H9 (cell line): ENCODE measurements around the gene HDAC7. TPM values are rescaled to one million over a fixed set of nuclear protein-coding genes. Genes with fewer than 3 reads are reported as not detected.

Experiments used
- DNase-seq: peaks from one replicate; pipeline ENCODE4 v3.0.0-alpha.2; 2017
- H2AFZ ChIP-seq: one replicate; pipeline ENCODE4 v1.6.1; 2013; ENCODE audit warnings: mild to moderate bottlenecking, low read length, control low read depth, moderate library complexity
- H2AK5ac ChIP-seq: 2 replicates; pipeline ENCODE4 v1.6.1; 2013; ENCODE audit warnings: low read length, control low read depth, mixed read lengths; ENCODE audit not compliant: insufficient read length
- H2BK120ac ChIP-seq: one replicate; pipeline ENCODE4 v1.6.1; 2013; ENCODE audit warnings: low read depth, mild to moderate bottlenecking, low read length, control low read depth, inconsistent platforms; ENCODE audit not compliant: poor library complexity, severe bottlenecking
- H2BK12ac ChIP-seq: 2 replicates; pipeline ENCODE4 v1.6.1; 2013; ENCODE audit warnings: low read length, control low read depth, mixed read lengths, low read depth; ENCODE audit not compliant: insufficient read length
- H2BK15ac ChIP-seq: 2 replicates; pipeline ENCODE4 v1.6.1; 2013; ENCODE audit warnings: low read depth, low read length, control low read depth
- H2BK20ac ChIP-seq: one replicate; pipeline ENCODE4 v1.6.1; 2013; ENCODE audit warnings: low read depth, mild to moderate bottlenecking, low read length, control low read depth, inconsistent platforms; ENCODE audit not compliant: poor library complexity, severe bottlenecking
- H2BK5ac ChIP-seq: 2 replicates; pipeline ENCODE4 v1.6.1; 2013; ENCODE audit warnings: low read length, control low read depth, mixed read lengths; ENCODE audit not compliant: insufficient read length
- H3K14ac ChIP-seq: 2 replicates; pipeline ENCODE4 v1.6.1; 2013; ENCODE audit warnings: low read length, control low read depth; ENCODE audit not compliant: insufficient read depth
- H3K18ac ChIP-seq: 2 replicates; pipeline ENCODE4 v1.6.1; 2013; ENCODE audit warnings: low read depth, mild to moderate bottlenecking, mixed read lengths, low read length, control low read depth; ENCODE audit not compliant: insufficient read length
- H3K23ac ChIP-seq: 2 replicates; pipeline ENCODE4 v1.6.1; 2013; ENCODE audit warnings: low read length, control low read depth, mixed read lengths, low read depth; ENCODE audit not compliant: insufficient read length
- H3K23me2 ChIP-seq: 2 replicates; pipeline ENCODE4 v1.6.1; 2013; ENCODE audit warnings: low read depth, mild to moderate bottlenecking, mixed read lengths, low read length, control low read depth; ENCODE audit not compliant: insufficient read length, poor library complexity, severe bottlenecking
- H3K27ac ChIP-seq: 2 replicates; pipeline ENCODE4 v1.5.1; 2013; ENCODE audit warnings: low read length, control low read depth, mixed read lengths, low read depth; ENCODE audit not compliant: insufficient read length
- H3K27me3 ChIP-seq: 2 replicates; pipeline ENCODE4 v1.6.1; 2013; ENCODE audit warnings: low read length, control low read depth, inconsistent platforms; ENCODE audit not compliant: insufficient read depth
- H3K4ac ChIP-seq: 2 replicates; pipeline ENCODE4 v1.6.1; 2013; ENCODE audit warnings: low read depth, mild to moderate bottlenecking, control low read depth, inconsistent platforms, low read length, moderate library complexity
- H3K4me1 ChIP-seq: 2 replicates; pipeline ENCODE4 v1.6.1; 2013; ENCODE audit warnings: low read length, control low read depth, inconsistent platforms; ENCODE audit not compliant: insufficient read depth
- H3K4me2 ChIP-seq: 2 replicates; pipeline ENCODE4 v1.6.1; 2013; ENCODE audit warnings: low read length, control low read depth, mixed read lengths; ENCODE audit not compliant: insufficient read length, insufficient read depth
- H3K56ac ChIP-seq: 2 replicates; pipeline ENCODE4 v1.6.1; 2013; ENCODE audit warnings: low read depth, mild to moderate bottlenecking, mixed read lengths, low read length, control low read depth; ENCODE audit not compliant: insufficient read length
- H3K79me1 ChIP-seq: 2 replicates; pipeline ENCODE4 v1.6.1; 2013; ENCODE audit warnings: low read depth, mild to moderate bottlenecking, moderate library complexity, low read length, control low read depth, inconsistent platforms; ENCODE audit not compliant: insufficient read depth, poor library complexity, severe bottlenecking
- H3K79me2 ChIP-seq: 2 replicates; pipeline ENCODE4 v1.6.1; 2013; ENCODE audit warnings: low read length, control low read depth, inconsistent platforms; ENCODE audit not compliant: insufficient read depth
- H3K9ac ChIP-seq: 2 replicates; pipeline ENCODE4 v1.6.1; 2013; ENCODE audit warnings: low read length, control low read depth, mixed read lengths; ENCODE audit not compliant: insufficient read length; ENCODE audit errors: extremely low read depth
- H3K9me3 ChIP-seq: one replicate; pipeline ENCODE4 v1.6.1; 2013; ENCODE audit warnings: low read depth, low read length, inconsistent platforms; ENCODE audit not compliant: control insufficient read depth
- H3T11ph ChIP-seq: one replicate; pipeline ENCODE4 v1.6.1; 2013; ENCODE audit warnings: mild to moderate bottlenecking, low read length, control low read depth, inconsistent platforms
- H4K20me1 ChIP-seq: one replicate; pipeline ENCODE4 v1.6.1; 2013; ENCODE audit not compliant: control insufficient read depth, insufficient read length, insufficient read depth
- H4K5ac ChIP-seq: 2 replicates; pipeline ENCODE4 v1.6.1; 2013; ENCODE audit warnings: low read depth, mild to moderate bottlenecking, mixed read lengths, low read length, control low read depth; ENCODE audit not compliant: insufficient read length
- H4K8ac ChIP-seq: replicated peaks from 2 replicates; pipeline ENCODE4 v1.6.1; 2013; ENCODE audit warnings: low read length, control low read depth, mixed read lengths, low read depth; ENCODE audit not compliant: insufficient read length
- H4K91ac ChIP-seq: 2 replicates; pipeline ENCODE4 v1.6.1; 2013; ENCODE audit warnings: low read depth, mild to moderate bottlenecking, moderate library complexity, mixed read lengths, low read length, control low read depth; ENCODE audit not compliant: insufficient read length
- H3K27ac Mint-ChIP-seq, 3 experiments: 2 replicates in 2 of 3; 3 replicates in 1 of 3; pipeline ENCODE4 v1.8.0; 2020 to 2021; ENCODE audit warnings: mixed read lengths in 3 of 3, mild to moderate bottlenecking in 1 of 3, moderate library complexity in 1 of 3
- H3K27me3 Mint-ChIP-seq: 2 replicates; pipeline ENCODE4 v1.8.0; 2021; ENCODE audit warnings: low read depth, mild to moderate bottlenecking, moderate library complexity, mixed read lengths
- H3K36me3 Mint-ChIP-seq, 3 experiments: 2 replicates in 2 of 3; 3 replicates in 1 of 3; pipeline ENCODE4 v1.8.0; 2020 to 2021; ENCODE audit warnings: low read depth in 3 of 3, mixed read lengths in 3 of 3; ENCODE audit not compliant: insufficient read depth in 1 of 3
- H3K4me1 Mint-ChIP-seq, 2 experiments: 2 replicates each; pipeline ENCODE4 v1.8.0; 2020; ENCODE audit warnings: mixed read lengths in 2 of 2
- H3K4me3 Mint-ChIP-seq, 2 experiments: 2 replicates in 1 of 2; 3 replicates in 1 of 2; pipeline ENCODE4 v1.8.0; 2020 to 2021; ENCODE audit warnings: mild to moderate bottlenecking in 2 of 2, mixed read lengths in 2 of 2, moderate library complexity in 1 of 2
- H3K9me3 Mint-ChIP-seq, 2 experiments: 2 replicates in 1 of 2; 3 replicates in 1 of 2; pipeline ENCODE4 v1.8.0; 2020; ENCODE audit warnings: mild to moderate bottlenecking in 2 of 2, mixed read lengths in 2 of 2, moderate library complexity in 1 of 2
- WGBS: extraction: QIAGEN DNeasy Blood & Tissue Kit; methylation state at CpG from one replicate; pipeline ENCODE4 v1.1.7; 2013; ENCODE audit warnings: missing lambda C conversion rate, low lambda C conversion rate, mixed read lengths; ENCODE audit not compliant: insufficient read length; ENCODE audit errors: extremely low coverage; 5-methylcytosine and 5-hydroxymethylcytosine counted together
- total RNA-seq: library from RNA; stranded (reverse); gene quantifications from 2 replicates; pipeline ENCODE4 v1.2.1, GENCODE V29; 2021
- TF ChIP-seq, protein P1 (sequence below): fragments of 200-600 bp; sonication (generic); conservative IDR thresholded peaks from 3 replicates; pipeline ENCODE4 v1.8.0; 2021; ENCODE audit warnings: antibody characterized with exemption, mild to moderate bottlenecking

Gene HDAC7
- total RNA-seq, 1 experiment from 2014 or later = 72.1 TPM

DNA sequence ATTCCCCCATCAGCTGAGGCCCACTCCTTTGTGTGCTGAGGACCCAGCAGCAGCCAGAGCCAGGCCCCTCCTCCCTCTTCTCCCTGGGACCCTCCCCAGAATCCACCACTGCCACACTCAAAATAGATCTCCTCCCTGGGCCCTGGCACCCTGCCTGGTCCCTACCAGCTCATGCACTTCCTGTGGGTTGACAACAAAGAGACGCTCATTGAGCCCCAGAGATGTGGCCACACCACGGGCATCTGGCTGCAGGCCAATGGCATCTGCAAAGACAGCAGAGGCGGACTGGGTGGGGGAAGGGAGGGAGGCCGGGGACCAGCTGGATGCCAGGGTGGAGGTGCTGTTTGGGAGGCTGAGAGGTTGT lies 78.4 kb downstream of the HDAC7 start:
- H2BK120ac ChIP-seq = no peak overlapping the region
- Mint-ChIP-seq H3K27ac (no peak overlapping the region; a peak in 1 of 7 replicates), H3K4me1 (peaks cover 26 to 39% of the 10 kb centered on the region in 2 experiments), H3K4me3 (no peak overlapping the region), H3K36me3 (no peaks in the 10 kb centered on the region; a peak in 1 of 7 replicates), H3K27me3 (peaks cover 7% of the 10 kb centered on the region), H3K9me3 (no peaks in the 10 kb centered on the region)
- no peak for DNase-seq
- no peak overlapping the region for H3K14ac ChIP-seq
- H3K4me1 ChIP-seq = no peaks in the 10 kb centered on the region; the same call in 1 of the 2 replicates
- no peak overlapping the region for H2BK5ac ChIP-seq
- H4K5ac ChIP-seq = no peak overlapping the region
- no peaks in the 10 kb centered on the region for H4K20me1 ChIP-seq
- H2BK20ac ChIP-seq = no peak overlapping the region
- H3K23ac ChIP-seq = no peak overlapping the region
- no peak overlapping the region for H3K4me2 ChIP-seq
- no peak overlapping the region for H2AK5ac ChIP-seq
- no peak overlapping the region for H4K91ac ChIP-seq
- H3K56ac ChIP-seq = no peak overlapping the region
- H3K79me2 ChIP-seq = no peaks in the 10 kb centered on the region
- no peak overlapping the region for H2AFZ ChIP-seq
- H2BK12ac ChIP-seq = no peak overlapping the region
- H3K79me1 ChIP-seq = no peaks in the 10 kb centered on the region
- WGBS = no CpG with 5 or more reads among the region's 4 CpGs
- no peak overlapping the region for H3T11ph ChIP-seq
- H3K27ac ChIP-seq = no peak overlapping the region
- no peak overlapping the region for H4K8ac ChIP-seq
- H3K18ac ChIP-seq = no peak overlapping the region
- H3K9ac ChIP-seq = no peak overlapping the region
- no peaks in the 10 kb centered on the region for H3K27me3 ChIP-seq
- no peaks in the 10 kb centered on the region for H3K9me3 ChIP-seq
- H3K4ac ChIP-seq = no peak overlapping the region
- TF ChIP-seq, protein P1, sequence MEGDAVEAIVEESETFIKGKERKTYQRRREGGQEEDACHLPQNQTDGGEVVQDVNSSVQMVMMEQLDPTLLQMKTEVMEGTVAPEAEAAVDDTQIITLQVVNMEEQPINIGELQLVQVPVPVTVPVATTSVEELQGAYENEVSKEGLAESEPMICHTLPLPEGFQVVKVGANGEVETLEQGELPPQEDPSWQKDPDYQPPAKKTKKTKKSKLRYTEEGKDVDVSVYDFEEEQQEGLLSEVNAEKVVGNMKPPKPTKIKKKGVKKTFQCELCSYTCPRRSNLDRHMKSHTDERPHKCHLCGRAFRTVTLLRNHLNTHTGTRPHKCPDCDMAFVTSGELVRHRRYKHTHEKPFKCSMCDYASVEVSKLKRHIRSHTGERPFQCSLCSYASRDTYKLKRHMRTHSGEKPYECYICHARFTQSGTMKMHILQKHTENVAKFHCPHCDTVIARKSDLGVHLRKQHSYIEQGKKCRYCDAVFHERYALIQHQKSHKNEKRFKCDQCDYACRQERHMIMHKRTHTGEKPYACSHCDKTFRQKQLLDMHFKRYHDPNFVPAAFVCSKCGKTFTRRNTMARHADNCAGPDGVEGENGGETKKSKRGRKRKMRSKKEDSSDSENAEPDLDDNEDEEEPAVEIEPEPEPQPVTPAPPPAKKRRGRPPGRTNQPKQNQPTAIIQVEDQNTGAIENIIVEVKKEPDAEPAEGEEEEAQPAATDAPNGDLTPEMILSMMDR = no peak
- H2BK15ac ChIP-seq = no peak overlapping the region
- no peaks in the 10 kb centered on the region for H3K23me2 ChIP-seq
